ENCODE results near the gene ONECUT3.

- no peak for TF ChIP-seq POLR2A (IDR thresholded peaks at IDR 0.05; ENCODE audit: low read length)
- TF ChIP-seq GATA1 (IDR thresholded peaks at IDR 0.05; ENCODE audit: low read depth, low read length), result no peak
These were observed 46.1 kb upstream of the ONECUT3 start for GRCh38 chr19:1707240-1707639.
